Endothelial cell of umbilical vein (primary cell): ENCODE results near the gene MESP2. TPM values are rescaled to one million over a fixed set of nuclear protein-coding genes. Genes with fewer than 3 reads are reported as not detected.
A peak's percentile ranks its signal among the peaks of the same experiment; 100 is the strongest.

Experiments used
- BruUV-seq: library from RNA; stranded (reverse); fragments of 400-500 nt; replicated peaks from 2 replicates; lab custom pipeline; 2021; lab: Mats Ljungman, UMichigan
- CTCF ChIA-PET: fragments of 300-600, 350-600 bp; sonication (Branson Sonifier 250); formaldehyde crosslinking; loops from one replicate; lab custom pipeline; 2021; ENCODE audit warnings: antibody characterized with exemption, inconsistent platforms; lab: Charles Lee
- POLR2A ChIA-PET: fragments of 300-600, 350-600 bp; sonication (Branson Sonifier 250); formaldehyde crosslinking; loops from one replicate; lab custom pipeline; 2021; ENCODE audit warnings: antibody characterized with exemption, inconsistent platforms; lab: Charles Lee
- DNase-seq: peaks from one replicate; pipeline ENCODE4 v3.0.0-alpha.2; 2011; ENCODE audit warnings: low read depth, low spot score
- FAIRE-seq: peaks from 2 replicates; lab custom pipeline; 2011; peaks lifted over from hg19 to GRCh38; lab: Jason Lieb, UNC
- H2AFZ ChIP-seq: 2 replicates; pipeline ENCODE4 v1.6.0; 2012; ENCODE audit warnings: low read depth, low read length, control low read depth, inconsistent platforms
- H3K27ac ChIP-seq: 2 replicates; pipeline ENCODE4 v1.5.1; 2011; ENCODE audit warnings: low read depth, mild to moderate bottlenecking, control low read depth, low read length, moderate library complexity; ENCODE audit not compliant: insufficient read depth
- H3K27me3 ChIP-seq, 2 experiments: 2 replicates each; pipeline versions ENCODE4 v1.6.0 to v1.6.1; 2011; ENCODE audit warnings: low read length in 2 of 2, mixed read lengths in 1 of 2; ENCODE audit not compliant: control insufficient read depth in 2 of 2, insufficient read depth in 2 of 2
- H3K36me3 ChIP-seq, 2 experiments: 2 replicates in 1 of 2; 3 replicates in 1 of 2; pipeline ENCODE4 v1.5.1; 2011; ENCODE audit warnings: low read length in 2 of 2, mild to moderate bottlenecking in 1 of 2, moderate library complexity in 1 of 2; ENCODE audit not compliant: control insufficient read depth in 2 of 2, insufficient read depth in 2 of 2; ENCODE audit errors: extremely low read depth in 1 of 2
- H3K4me1 ChIP-seq: 3 replicates; pipeline ENCODE4 v1.5.1; 2011; ENCODE audit warnings: mild to moderate bottlenecking, low read length; ENCODE audit not compliant: control insufficient read depth, insufficient read depth; ENCODE audit errors: extremely low read depth
- H3K4me2 ChIP-seq: 2 replicates; pipeline ENCODE4 v1.6.1; 2011; ENCODE audit warnings: low read length, control low read depth, mixed read lengths; ENCODE audit not compliant: insufficient read depth
- H3K4me3 ChIP-seq, 3 experiments: fragments of 200-600 bp in 1 of 3; sonication (generic), shearing (Covaris generic) in 1 of 3; replicated peaks in 1 of 3; 2 replicates each; pipeline ENCODE4 v1.5.1; 2011 to 2016; ENCODE audit warnings: control low read depth in 3 of 3, low read length in 3 of 3, mild to moderate bottlenecking in 2 of 3, inconsistent platforms in 1 of 3, low read depth in 1 of 3, moderate library complexity in 1 of 3; ENCODE audit not compliant: insufficient read depth in 1 of 3
- H3K79me2 ChIP-seq: 2 replicates; pipeline ENCODE4 v1.6.0; 2012; ENCODE audit warnings: low read length, inconsistent platforms; ENCODE audit not compliant: control insufficient read depth, insufficient read depth
- H3K9ac ChIP-seq: replicated peaks from 2 replicates; pipeline ENCODE3; 2011; ENCODE audit warnings: low read length, control low read depth; ENCODE audit not compliant: insufficient read depth; ENCODE audit errors: extremely low read depth
- H3K9me1 ChIP-seq: replicated peaks from 3 replicates; pipeline ENCODE4 v1.6.0; 2011; ENCODE audit warnings: mild to moderate bottlenecking, low read length; ENCODE audit not compliant: control insufficient read depth, insufficient read depth; ENCODE audit errors: extremely low read depth
- H3K9me3 ChIP-seq: replicated peaks from 2 replicates; pipeline ENCODE4 v1.5.1; 2012; ENCODE audit warnings: low read length, inconsistent platforms; ENCODE audit not compliant: control insufficient read depth, insufficient read depth
- H4K20me1 ChIP-seq: replicated peaks from 2 replicates; pipeline ENCODE3; 2011; ENCODE audit warnings: mild to moderate bottlenecking, low read length; ENCODE audit not compliant: control insufficient read depth, insufficient read depth; ENCODE audit errors: extremely low read depth
- CTCF ChIP-seq, 2 donors: IDR thresholded peaks; 1 replicate in 1 of 2; 2 replicates in 1 of 2; pipeline ENCODE4 v1.5.1; 2011; ENCODE audit warnings: low read length in 2 of 2, mild to moderate bottlenecking in 2 of 2, moderate library complexity in 2 of 2, control low read depth in 1 of 2, inconsistent platforms in 1 of 2, low read depth in 1 of 2; ENCODE audit not compliant: insufficient read depth in 1 of 2; ENCODE audit errors: extremely low read depth in 1 of 2
- EZH2 ChIP-seq: IDR thresholded peaks from 2 replicates; pipeline ENCODE4 v1.6.1; 2012; ENCODE audit warnings: borderline replicate concordance, low read depth, mild to moderate bottlenecking, moderate library complexity, low read length, inconsistent platforms; ENCODE audit not compliant: severe bottlenecking
- FOS ChIP-seq: IDR thresholded peaks from 2 replicates; pipeline ENCODE4 v1.6.1; 2011; ENCODE audit warnings: mild to moderate bottlenecking, low read length, moderate library complexity, borderline replicate concordance; ENCODE audit not compliant: insufficient read depth
- GATA2 ChIP-seq: IDR thresholded peaks from 2 replicates; pipeline ENCODE4 v1.7.0; 2011; ENCODE audit warnings: low read depth, mild to moderate bottlenecking, moderate library complexity, mixed read lengths, low read length; ENCODE audit not compliant: insufficient read length, insufficient read depth
- JUN ChIP-seq: IDR thresholded peaks from 2 replicates; pipeline ENCODE4 v1.6.1; 2011; ENCODE audit warnings: borderline replicate concordance, low read depth; ENCODE audit not compliant: insufficient read length, insufficient read depth
- MAX ChIP-seq: IDR thresholded peaks from 2 replicates; pipeline ENCODE4 v1.6.1; 2011; ENCODE audit not compliant: insufficient read depth, insufficient read length
- MYC ChIP-seq: IDR thresholded peaks from one replicate; pipeline ENCODE4 v1.6.1; 2011; ENCODE audit warnings: mild to moderate bottlenecking, low read depth, low read length
- POLR2A ChIP-seq: IDR thresholded peaks from 2 replicates; pipeline ENCODE4 v1.6.1; 2012; ENCODE audit warnings: low read depth, mild to moderate bottlenecking, control low read depth, low read length
- POLR2AphosphoS5 ChIP-seq: IDR thresholded peaks from 2 replicates; pipeline ENCODE4 v1.6.1; 2012; ENCODE audit warnings: low read depth, mild to moderate bottlenecking, control low read depth, low read length, moderate library complexity; ENCODE audit not compliant: insufficient read depth
- dilution Hi-C: fragments of 300-500 bp; cut with MboI; formaldehyde crosslinking; loops from one replicate; pipeline ENCODE4 v1.15.0; 2019; ENCODE audit warnings: low sequenced_read_pairs; ENCODE audit not compliant: extremely low pct_ligation_motif_present
- intact Hi-C: fragments of 100-400 bp; cut with micrococcal nuclease; formaldehyde crosslinking; loops from one replicate; pipeline ENCODE4 v1.10.0; 2022
- polyA plus RNA-seq, 4 experiments: library from polyadenylated mRNA; depleted of rRNA in 3 of 4; stranded (reverse) in 3 of 4; unstranded in 1 of 4; fragments of >200 nt; gene quantifications; 2 replicates each; pipeline versions ENCODE4 v1.2.1 to v1.2.3, GENCODE V29; 2011 to 2012; ENCODE audit warnings: missing spikeins in 1 of 4
- total RNA-seq: library from RNA; stranded (reverse); gene quantifications from 2 replicates; pipeline ENCODE4 v1.2.3, GENCODE V29; 2021

The MESP2 gene
- total and polyA plus RNA-seq, 2 donors (not counting 3 experiments of a cell fraction or from before 2014, with no cell fraction given) = 0.42 to 0.43 TPM

GRCh38 chr15:89817701-89818280, 41.7 kb downstream of the MESP2 start:
- Histone ChIP-seq H3K9ac (no peak overlapping the region), H3K4me1 (peaks cover 40% of the 10 kb centered on the region), H3K79me2 (peaks cover 21% of the 10 kb centered on the region), H4K20me1 (no peaks in the 10 kb centered on the region), H3K9me3 (no peaks in the 10 kb centered on the region), H3K27ac (no peak overlapping the region), H3K27me3 (no peaks in the 10 kb centered on the region), H2AFZ (peak overlapping the region; percentile 74), H3K36me3 (no peaks in the 10 kb centered on the region), H3K4me2 (peak overlapping the region; percentile 53), H3K4me3 (peak overlapping the region in 1 of 3 experiments; percentile 19), H3K9me1 (no peaks in the 10 kb centered on the region)
- DNase-seq (no peak), FAIRE-seq (no peak)
- BruUV-seq = no TSS peak
- dilution Hi-C loops = no loop called here
- TF ChIP-seq MYC (no peak), FOS (no peak), GATA2 (no peak), POLR2AphosphoS5 (no peak), MAX (no peak), POLR2A (no peak), JUN (no peak), EZH2 (no peak), CTCF (IDR thresholded peaks at IDR 0.05; ENCODE audit: extremely low read depth in 1 of 2, insufficient read depth in 1 of 2, low read depth in 1 of 2, low read length in 2 of 2) (no peak)
- POLR2A ChIA-PET = interaction anchor here (0.5 kb wide), 1 partner anchor 29 kb away, joined by 3 read pairs; no protein-coding TSS in a partner anchor
- intact Hi-C loops = loop anchor here (5.0 kb wide), 1 partner anchor 40 kb away; the partner anchor contains the start of gene MESP2
- CTCF ChIA-PET = interaction anchor here (1.3 to 2.5 kb wide), 3 partner anchors 19 to 57 kb away, joined by 4 to 10 read pairs (median 7); no protein-coding TSS in a partner anchor
